Measurements from ENCODE around the gene NHERF1.

- TF ChIP-seq, protein P1, sequence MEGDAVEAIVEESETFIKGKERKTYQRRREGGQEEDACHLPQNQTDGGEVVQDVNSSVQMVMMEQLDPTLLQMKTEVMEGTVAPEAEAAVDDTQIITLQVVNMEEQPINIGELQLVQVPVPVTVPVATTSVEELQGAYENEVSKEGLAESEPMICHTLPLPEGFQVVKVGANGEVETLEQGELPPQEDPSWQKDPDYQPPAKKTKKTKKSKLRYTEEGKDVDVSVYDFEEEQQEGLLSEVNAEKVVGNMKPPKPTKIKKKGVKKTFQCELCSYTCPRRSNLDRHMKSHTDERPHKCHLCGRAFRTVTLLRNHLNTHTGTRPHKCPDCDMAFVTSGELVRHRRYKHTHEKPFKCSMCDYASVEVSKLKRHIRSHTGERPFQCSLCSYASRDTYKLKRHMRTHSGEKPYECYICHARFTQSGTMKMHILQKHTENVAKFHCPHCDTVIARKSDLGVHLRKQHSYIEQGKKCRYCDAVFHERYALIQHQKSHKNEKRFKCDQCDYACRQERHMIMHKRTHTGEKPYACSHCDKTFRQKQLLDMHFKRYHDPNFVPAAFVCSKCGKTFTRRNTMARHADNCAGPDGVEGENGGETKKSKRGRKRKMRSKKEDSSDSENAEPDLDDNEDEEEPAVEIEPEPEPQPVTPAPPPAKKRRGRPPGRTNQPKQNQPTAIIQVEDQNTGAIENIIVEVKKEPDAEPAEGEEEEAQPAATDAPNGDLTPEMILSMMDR (conservative IDR thresholded peaks at IDR 0.05) = no peak
- TF ChIP-seq EZH2 (IDR thresholded peaks at IDR 0.05; ENCODE audit: low read depth) = no peak
These were observed 8.3 kb upstream of the NHERF1 start for GRCh38 chr17:74740173-74740572.
